BE2C (cell line): ENCODE data around the gene CNPY2.

Experiments used
- DNase-seq: peaks from one replicate; pipeline ENCODE4 v3.0.0-alpha.2; 2020
- H3K27me3 ChIP-seq: fragments of 250-450 bp; sonication (Bioruptor Pico); 2 replicates; pipeline ENCODE4 v1.5.1; 2020; ENCODE audit warnings: mild to moderate bottlenecking
- H3K36me3 ChIP-seq: fragments of 250-450 bp; sonication (Bioruptor Pico); 2 replicates; pipeline ENCODE4 v1.5.1; 2020; ENCODE audit warnings: mild to moderate bottlenecking
- H3K4me1 ChIP-seq: fragments of 250-450 bp; sonication (Bioruptor Pico); 2 replicates; pipeline ENCODE4 v1.5.1; 2020
- H3K4me3 ChIP-seq: 2 replicates; pipeline ENCODE4 v1.5.1; 2011; ENCODE audit warnings: low read depth, low read length
- H3K9me3 ChIP-seq: fragments of 250-450 bp; sonication (Bioruptor Pico); 2 replicates; pipeline ENCODE4 v1.5.1; 2020
- TF ChIP-seq, protein P1 (sequence below): IDR thresholded peaks from 2 replicates; pipeline ENCODE4 v1.5.1; 2012; ENCODE audit warnings: mild to moderate bottlenecking, low read depth, low read length

Gene CNPY2

DNA sequence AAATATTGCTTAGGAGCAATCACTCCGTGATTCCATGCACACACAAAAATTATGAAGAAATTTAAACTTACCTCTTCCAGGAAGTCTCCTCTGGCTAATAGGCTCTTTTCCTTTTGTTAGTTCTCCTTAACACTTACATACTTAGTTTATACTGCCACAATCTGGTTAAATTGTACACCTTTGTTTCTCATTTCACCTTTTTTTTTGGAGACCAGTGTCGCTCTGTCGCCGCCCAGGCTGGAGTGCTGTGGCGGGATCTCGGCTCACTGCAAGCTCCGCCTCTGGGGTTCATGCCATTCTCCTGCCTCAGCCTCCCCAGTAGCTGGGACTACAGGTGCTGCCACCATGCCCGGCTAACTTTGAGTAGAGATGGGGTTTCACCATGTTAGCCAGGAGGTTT, 55.4 kb downstream of the CNPY2 start:
- no peak for DNase-seq
- H3K4me3 ChIP-seq: no peak overlapping the region
- peaks cover 11% of the 10 kb centered on the region for H3K4me1 ChIP-seq
- no peaks in the 10 kb centered on the region for H3K27me3 ChIP-seq
- no peaks in the 10 kb centered on the region for H3K9me3 ChIP-seq
- TF ChIP-seq, protein P1, sequence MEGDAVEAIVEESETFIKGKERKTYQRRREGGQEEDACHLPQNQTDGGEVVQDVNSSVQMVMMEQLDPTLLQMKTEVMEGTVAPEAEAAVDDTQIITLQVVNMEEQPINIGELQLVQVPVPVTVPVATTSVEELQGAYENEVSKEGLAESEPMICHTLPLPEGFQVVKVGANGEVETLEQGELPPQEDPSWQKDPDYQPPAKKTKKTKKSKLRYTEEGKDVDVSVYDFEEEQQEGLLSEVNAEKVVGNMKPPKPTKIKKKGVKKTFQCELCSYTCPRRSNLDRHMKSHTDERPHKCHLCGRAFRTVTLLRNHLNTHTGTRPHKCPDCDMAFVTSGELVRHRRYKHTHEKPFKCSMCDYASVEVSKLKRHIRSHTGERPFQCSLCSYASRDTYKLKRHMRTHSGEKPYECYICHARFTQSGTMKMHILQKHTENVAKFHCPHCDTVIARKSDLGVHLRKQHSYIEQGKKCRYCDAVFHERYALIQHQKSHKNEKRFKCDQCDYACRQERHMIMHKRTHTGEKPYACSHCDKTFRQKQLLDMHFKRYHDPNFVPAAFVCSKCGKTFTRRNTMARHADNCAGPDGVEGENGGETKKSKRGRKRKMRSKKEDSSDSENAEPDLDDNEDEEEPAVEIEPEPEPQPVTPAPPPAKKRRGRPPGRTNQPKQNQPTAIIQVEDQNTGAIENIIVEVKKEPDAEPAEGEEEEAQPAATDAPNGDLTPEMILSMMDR: no peak
- H3K36me3 ChIP-seq: peaks cover 14% of the 10 kb centered on the region
